Prostate gland (tissue), 2 donors: ENCODE measurements around the gene KCMF1.

Experiments
- CTCF ChIP-seq, 4 experiments: fragments of 200-600 bp in 2 of 4; fragments of 450-650 bp in 2 of 4; sonication (generic) in 2 of 4; IDR thresholded peaks; 1 replicate in 3 of 4; 2 replicates in 1 of 4; pipeline ENCODE4 v1.5.1; 2016 to 2019; ENCODE audit warnings: antibody characterized with exemption in 4 of 4, mild to moderate bottlenecking in 2 of 4, moderate library complexity in 2 of 4
- POLR2A ChIP-seq: fragments of 450-650 bp; IDR thresholded peaks from one replicate; pipeline ENCODE4 v1.6.1; 2016; ENCODE audit warnings: antibody characterized with exemption, mild to moderate bottlenecking

DNA sequence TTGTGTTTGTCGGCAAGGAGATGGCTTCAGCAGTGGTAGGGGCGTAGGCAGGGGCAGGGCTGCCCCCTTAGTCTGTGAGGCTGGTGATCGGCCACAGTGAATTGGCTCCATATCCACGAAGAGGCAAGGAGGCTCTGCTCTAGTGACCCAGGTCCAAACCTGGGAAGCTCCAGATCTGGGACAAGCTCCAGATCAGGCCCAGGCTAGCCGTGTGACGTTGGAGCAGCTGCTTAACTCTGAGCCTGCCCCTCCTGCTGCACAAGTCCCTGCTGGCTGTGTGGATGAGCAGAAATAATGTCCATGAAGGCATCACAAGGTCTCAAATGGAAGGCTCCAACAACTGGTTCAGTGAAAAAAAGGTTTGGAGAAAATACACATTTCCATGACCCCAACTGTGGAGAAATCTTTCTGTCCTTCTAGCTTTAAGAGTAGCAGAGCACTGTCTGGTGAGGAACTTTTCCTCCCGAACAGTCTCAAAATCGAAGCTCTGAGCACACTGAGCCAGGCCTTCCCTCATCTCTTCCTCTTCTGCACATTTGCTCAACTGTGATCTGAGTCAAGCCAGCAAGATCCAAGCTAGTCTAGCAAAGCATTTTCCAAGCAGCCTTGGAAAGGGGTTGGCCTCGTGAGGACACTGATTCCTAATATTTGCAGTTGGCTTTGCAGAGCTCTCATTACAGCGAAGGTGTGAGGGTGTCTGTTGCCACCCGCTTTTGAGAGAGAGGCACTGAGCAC, 95.2 kb downstream of the KCMF1 start:
- TF ChIP-seq CTCF (IDR thresholded peaks at IDR 0.05): no peak
- no peak for TF ChIP-seq POLR2A
